HG03108 (cell line): Measurements from ENCODE around the gene NCK2.

Experiments used
- ATAC-seq: cut with Tn5 transposase; IDR thresholded peaks from one replicate; pipeline ENCODE4 v1.9.1; 2021; ENCODE audit warnings: moderate library complexity; ENCODE audit not compliant: unreplicated experiment

NCK2 gene

DNA sequence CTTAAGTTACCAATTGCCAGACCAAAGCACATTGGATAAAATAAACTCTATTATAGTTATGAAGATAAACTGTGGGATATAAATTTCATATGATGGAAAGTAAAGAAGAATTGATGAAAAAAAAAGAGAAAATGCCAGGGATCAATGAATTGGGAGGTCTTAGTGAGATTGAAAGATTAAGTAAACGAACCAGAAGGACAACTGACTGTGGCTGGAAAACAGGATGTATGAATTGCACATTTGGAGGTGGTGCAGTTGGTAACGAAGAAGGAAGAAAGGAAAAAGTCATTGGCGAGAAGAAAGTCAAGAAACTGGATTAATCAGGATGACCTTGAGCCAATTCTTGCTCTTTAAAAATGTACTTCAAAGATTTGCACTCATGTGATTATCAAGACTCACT lies 166.7 kb downstream of the NCK2 start:
- ATAC-seq: no peak

GRCh38 chr2:105912081-105912480 lies 167.4 kb downstream of the NCK2 start:
- ATAC-seq: no peak

DNA sequence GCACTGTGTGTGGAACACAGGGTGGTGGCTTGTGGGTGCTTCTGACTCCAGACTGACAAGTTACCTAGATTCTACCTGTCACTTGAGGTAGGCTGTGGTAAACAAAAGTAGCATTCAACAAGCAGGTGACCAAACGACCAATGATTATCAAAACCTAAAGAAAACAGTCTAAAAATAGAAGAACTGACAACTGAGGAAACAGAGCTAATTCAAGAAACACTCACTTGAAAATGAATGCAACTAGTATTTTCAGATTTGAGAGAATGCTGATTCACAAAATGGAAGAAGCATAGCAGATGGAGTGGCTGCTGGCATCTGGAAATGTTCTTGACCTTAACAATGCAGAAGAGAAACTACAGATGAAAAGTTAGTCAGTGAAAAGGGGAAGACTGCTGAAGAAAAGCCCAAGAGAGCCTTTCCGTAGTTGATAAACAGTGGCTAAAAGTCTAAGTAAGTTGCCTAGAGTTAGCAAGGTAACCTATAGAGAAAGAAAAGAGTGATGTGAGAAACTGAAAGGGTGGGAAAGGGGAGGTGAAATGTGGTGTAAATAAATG lies 170.4 kb downstream of the NCK2 start:
- peak; percentile 79 for ATAC-seq

- ATAC-seq: no peak
Observed at GRCh38 chr2:105917226-105917625, 172.5 kb downstream of the NCK2 start.

DNA sequence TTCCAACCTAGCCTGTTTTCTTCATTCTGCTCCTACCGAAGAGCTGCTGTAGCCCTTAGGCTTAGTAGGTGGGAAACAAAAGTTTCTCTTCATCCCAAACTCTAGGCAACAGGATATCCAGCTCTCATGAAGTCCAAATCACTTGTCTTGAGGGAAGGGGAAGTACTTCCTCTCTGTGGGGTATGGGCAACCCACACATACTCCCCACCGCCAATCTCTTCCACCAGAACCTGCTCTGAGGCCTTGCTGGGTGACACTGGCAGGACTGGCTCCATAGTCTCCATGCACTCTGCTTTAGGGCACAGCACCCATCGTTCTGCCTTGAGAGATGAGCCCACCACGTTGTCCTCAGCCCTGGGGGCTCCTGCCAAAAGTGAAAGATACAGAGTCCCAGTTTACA lies 173.0 kb downstream of the NCK2 start:
- no peak for ATAC-seq

DNA sequence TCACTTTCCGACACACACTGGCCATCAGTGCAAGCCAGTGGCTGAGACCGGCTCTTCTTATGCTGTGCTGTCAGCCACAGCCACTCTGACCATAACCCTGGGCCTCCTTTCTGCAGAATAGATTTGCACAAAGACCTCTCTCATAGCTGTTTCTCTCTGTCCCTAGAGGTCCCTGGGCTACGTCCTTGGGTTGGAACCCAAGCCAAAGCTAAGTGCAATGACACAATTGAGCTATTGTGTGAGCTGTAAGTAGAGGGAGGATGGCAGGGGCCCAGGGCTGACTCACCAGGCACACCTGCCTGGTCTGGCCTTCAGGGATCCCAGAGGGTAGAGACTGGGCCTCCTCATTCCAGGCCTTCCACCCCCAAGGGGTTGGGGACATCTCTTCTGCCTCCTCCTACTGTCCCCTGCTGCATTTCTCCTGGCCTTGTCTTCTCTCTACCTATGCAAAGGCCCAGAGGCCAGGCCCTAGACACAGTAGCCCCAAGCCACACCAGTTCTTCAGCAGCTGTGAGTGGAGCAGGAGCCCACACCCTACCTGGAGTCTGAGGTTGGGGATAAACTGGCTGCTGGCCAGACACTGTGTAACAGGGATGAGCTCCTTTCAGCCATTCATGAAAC lies 174.6 kb downstream of the NCK2 start:
- no peak for ATAC-seq

DNA sequence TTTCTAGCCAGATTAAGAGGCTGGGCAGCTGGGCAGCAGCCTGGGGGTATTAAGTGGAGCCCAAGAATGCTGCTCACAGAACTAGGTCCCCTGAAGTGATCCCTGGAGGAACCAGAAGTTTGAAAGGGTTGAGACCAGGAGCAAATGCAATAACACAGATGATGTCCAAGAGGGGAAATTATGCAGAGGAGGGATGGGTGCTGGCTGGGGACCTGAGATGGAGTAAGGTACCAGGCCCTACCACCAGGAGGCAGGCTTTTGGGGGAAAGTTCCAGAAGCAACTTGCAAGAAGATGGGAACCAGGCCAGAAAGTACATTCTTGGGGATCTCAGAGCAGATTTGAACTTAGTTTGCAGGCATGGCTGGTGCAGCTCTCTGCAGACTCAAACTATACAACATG lies 175.1 kb downstream of the NCK2 start:
- ATAC-seq: no peak

DNA sequence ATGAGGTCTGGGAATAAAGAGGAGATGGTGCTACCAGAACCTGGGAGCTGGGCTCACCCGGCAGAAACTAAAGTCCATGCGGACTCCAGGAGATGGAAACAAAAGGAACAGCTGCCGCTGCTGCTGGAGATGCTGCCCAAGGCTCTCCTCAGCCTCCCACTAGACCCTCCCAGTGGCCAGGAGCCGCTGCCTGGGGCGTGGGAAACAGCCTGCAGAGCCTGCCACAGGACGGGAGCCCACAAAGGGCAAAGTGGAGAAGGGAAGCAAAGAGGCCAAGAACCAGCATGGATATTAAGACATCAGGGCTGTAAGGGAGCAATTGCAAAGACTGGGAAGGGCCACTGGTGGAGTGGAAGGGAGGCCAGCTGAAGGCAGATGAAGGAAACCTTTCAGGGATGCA lies 179.6 kb downstream of the NCK2 start:
- no peak for ATAC-seq

DNA sequence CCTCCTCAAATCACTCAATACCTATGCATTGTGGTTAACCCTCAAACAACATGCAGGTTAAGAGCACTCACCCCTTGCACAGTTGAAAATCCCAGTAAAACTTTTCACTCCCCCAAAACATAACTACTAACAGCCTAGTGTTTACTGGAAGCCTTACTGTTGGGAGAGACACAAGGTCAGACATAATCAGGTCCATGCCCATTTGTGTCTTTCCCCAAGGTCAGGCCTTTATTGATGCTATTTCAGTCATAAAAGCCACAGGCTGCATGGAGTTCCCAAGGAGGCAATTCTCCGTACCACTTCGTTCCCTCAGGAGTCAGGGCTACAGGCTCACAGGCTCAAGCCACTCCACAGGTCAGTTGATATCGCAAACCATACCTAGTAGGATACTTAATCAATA lies 180.2 kb downstream of the NCK2 start:
- ATAC-seq: no peak

DNA sequence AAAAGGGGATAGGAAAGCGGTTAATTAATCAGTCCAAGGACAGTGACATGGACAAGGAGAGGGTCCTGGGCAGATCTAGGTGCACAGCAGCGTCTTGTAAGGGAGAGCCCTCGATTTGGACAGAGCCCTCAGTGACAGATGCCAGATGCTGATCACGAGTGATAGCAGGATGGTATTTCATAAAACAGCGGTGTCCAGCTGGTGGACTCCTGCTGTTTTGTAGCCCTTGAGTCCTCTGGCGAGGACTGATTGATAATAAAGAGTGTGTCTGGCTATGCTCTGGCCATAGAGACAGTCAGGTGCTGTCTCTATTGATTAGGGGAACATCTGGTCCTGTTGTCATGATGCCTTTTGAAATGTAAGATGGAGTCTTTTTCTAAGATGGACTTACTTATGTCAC lies 180.7 kb downstream of the NCK2 start:
- no peak for ATAC-seq

- no peak for ATAC-seq
Observed at GRCh38 chr2:105926960-105927678, 182.4 kb downstream of the NCK2 start.

DNA sequence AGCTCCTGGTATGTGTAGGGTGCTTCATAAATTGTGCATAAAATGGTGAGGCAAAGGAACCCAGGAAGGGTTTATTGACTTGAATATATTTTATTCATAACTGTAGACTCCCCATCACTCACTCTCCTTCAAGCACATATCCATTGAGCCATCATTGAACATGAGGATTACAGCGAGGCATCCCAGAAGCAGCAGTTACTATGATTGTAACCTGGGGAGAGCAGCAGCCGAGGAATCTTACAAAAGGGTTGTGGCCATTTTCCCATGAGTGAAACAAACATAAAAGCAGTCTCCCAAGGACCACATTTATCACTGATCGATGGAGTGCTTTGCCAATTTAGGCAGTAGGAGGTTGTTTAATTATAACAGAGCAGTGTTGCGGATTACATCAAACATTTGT lies 183.4 kb downstream of the NCK2 start:
- ATAC-seq: no peak

DNA sequence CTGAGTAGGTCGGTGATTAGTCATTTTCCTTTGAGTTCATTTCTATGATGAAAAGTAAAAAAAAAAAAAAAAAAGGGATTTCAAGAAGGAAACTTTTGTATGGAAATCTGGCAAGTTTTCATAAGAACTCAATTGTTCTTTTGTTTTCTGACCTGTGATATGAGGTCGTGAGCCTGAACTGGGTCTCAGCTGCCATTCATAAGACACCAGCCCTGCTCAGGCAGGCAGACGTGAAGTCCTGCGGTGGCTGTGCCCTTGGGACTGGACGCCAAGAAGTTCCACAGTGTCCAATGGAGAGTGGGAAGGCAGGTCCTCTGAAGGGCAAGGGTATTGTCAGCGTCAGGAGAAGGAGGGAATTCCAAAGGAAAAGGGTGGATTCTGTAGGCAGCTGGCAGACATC lies 183.9 kb downstream of the NCK2 start:
- ATAC-seq: no peak

GRCh38 chr2:105929516-105929915 lies 184.8 kb downstream of the NCK2 start:
- ATAC-seq: no peak

DNA sequence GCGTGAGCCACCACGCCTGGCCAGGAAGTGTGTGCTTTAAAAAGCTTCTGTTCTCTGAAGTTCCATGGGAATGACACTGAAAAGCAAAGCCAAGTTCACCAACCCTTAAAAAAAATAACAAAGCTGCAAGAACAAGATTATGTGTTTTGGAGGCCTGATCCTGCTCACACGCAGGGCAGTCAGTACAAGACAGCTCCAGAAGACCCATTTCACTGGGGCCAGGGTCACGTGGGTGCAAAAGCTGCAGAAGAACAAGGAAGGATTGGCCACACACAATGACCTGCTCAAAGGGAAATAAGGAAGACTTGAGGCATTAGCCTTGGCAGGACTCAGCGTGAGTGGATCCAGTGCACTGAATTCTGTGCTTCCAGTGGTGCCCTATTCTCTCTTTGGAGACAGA lies 187.9 kb downstream of the NCK2 start:
- ATAC-seq: no peak

- no peak for ATAC-seq
Observed at GRCh38 chr2:105933906-105934305, 189.2 kb downstream of the NCK2 start.

GRCh38 chr2:105934467-105934866 lies 189.8 kb downstream of the NCK2 start:
- no peak for ATAC-seq

- ATAC-seq: no peak
Observed at GRCh38 chr2:105935063-105935462, 190.4 kb downstream of the NCK2 start.

DNA sequence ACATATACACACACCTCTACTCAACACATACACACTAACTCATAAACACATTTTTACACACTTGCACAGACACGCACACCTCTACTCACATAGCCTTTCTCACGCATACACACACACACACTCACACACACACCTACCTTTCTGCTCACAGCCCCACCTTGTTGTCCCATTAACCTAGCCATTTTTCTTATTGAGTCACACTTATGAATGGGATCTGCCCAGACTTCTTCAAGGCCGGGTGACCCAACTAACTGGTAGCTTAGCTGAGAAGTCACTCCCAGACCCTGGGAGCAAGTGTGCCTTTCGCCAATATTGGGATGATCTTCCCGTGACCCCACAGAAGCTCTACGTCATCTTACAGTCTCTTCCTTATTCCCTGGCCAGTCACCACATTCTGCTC lies 192.2 kb downstream of the NCK2 start:
- no peak for ATAC-seq

DNA sequence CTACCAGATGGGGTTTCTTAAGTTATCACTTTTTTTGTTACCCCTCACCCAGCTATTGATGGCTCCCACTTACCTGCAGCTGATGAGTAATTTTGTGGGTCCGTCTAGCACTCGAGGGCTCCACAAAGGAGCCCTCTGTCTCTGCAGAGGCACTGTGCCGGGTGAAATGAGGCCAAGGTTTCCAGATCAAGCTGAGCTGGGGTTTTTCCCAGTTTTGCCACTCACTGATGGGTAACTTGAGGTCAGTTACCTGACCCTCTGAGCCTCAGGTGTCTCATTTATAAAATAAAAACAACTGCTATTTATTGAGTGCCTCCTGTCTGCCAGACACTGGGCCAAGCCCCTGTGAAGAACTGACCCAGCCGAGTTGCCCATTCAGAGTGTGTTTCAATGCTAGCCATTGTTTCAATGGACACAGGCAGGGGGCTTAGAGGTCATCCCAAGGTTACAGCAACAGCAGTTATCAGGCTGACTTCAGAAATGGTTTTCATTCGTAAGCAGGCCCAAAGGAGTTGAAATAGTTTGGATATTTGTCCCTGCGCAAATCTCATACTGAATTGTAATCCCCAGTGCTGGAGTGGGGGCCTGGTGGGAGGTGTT lies 192.9 kb downstream of the NCK2 start:
- ATAC-seq: no peak
